SK-N-SH (cell line): ENCODE data around the gene CD99L2. TPM values are rescaled to one million over a fixed set of nuclear protein-coding genes. Genes with fewer than 3 reads are reported as not detected.

Source experiments
- CTCF ChIA-PET: fragments of 300-600, 350-600 bp; formaldehyde crosslinking; extraction: SDS; loops from one replicate; lab custom pipeline; 2021; lab: Yijun Ruan, JAX
- POLR2A ChIA-PET: fragments of 350-600 bp; sonication (Branson Sonifier 250); formaldehyde crosslinking; extraction: SDS; loops from one replicate; lab custom pipeline; 2020; ENCODE audit warnings: antibody characterized with exemption, inconsistent platforms; lab: Yijun Ruan, JAX
- DNase-seq: peaks from one replicate; pipeline ENCODE4 v3.0.0; 2012
- H2AFZ ChIP-seq: fragments of 200-600 bp; sonication (generic); 2 replicates; pipeline ENCODE4 v1.8.1; 2016; ENCODE audit warnings: antibody characterized with exemption, mild to moderate bottlenecking, low read depth
- H3F3A ChIP-seq: fragments of 200-600 bp; sonication (generic); replicated peaks from 2 replicates; pipeline ENCODE3; 2016; ENCODE audit warnings: antibody characterized with exemption, mild to moderate bottlenecking; ENCODE audit not compliant: insufficient read depth
- H3K27ac ChIP-seq, 2 experiments: fragments of 200-500 bp in 1 of 2; fragments of 200-600 bp in 1 of 2; sonication (Bioruptor generic) in 1 of 2; sonication (generic), shearing (Covaris generic) in 1 of 2; 2 replicates each; pipeline versions ENCODE4 v1.5.1 to v1.6.1; 2014 to 2016; ENCODE audit warnings: low read depth in 2 of 2, inconsistent platforms in 1 of 2, low read length in 1 of 2, mild to moderate bottlenecking in 1 of 2, mixed read lengths in 1 of 2
- H3K27me3 ChIP-seq: fragments of 200-600 bp; sonication (generic), shearing (Covaris generic); 2 replicates; pipeline ENCODE4 v1.6.1; 2016; ENCODE audit warnings: mixed run types; ENCODE audit not compliant: insufficient read depth
- H3K36me3 ChIP-seq, 2 experiments: fragments of 200-500 bp in 1 of 2; fragments of 200-600 bp in 1 of 2; sonication (Bioruptor generic) in 1 of 2; sonication (generic) in 1 of 2; replicated peaks in 1 of 2; 2 replicates each; pipeline versions ENCODE3 to v1.5.1; 2014 to 2016; ENCODE audit warnings: low read length in 1 of 2, mild to moderate bottlenecking in 1 of 2; ENCODE audit not compliant: insufficient read depth in 2 of 2, control insufficient read depth in 1 of 2
- H3K4me1 ChIP-seq, 2 experiments: fragments of 200-500 bp in 1 of 2; fragments of 200-600 bp in 1 of 2; sonication (Bioruptor generic) in 1 of 2; sonication (generic), shearing (Covaris generic) in 1 of 2; 2 replicates each; pipeline versions ENCODE4 v1.5.1 to v1.6.1; 2014 to 2016; ENCODE audit warnings: low read depth in 1 of 2, low read length in 1 of 2, mixed run types in 1 of 2; ENCODE audit not compliant: insufficient read depth in 2 of 2, control insufficient read depth in 1 of 2
- H3K4me2 ChIP-seq: fragments of 200-600 bp; sonication (generic), shearing (Covaris generic); 2 replicates; pipeline ENCODE4 v1.6.1; 2017; ENCODE audit warnings: mixed run types
- H3K4me3 ChIP-seq, 2 experiments: fragments of 200-500 bp in 1 of 2; fragments of 200-600 bp in 1 of 2; sonication (Bioruptor generic) in 1 of 2; sonication (generic), shearing (Covaris generic) in 1 of 2; 2 replicates each; pipeline versions ENCODE4 v1.5.1 to v1.8.1; 2014 to 2016; ENCODE audit warnings: low read depth in 2 of 2, inconsistent platforms in 1 of 2, low read length in 1 of 2, mild to moderate bottlenecking in 1 of 2, mixed read lengths in 1 of 2, moderate library complexity in 1 of 2
- H3K79me2 ChIP-seq: fragments of 200-600 bp; sonication (generic); 2 replicates; pipeline ENCODE4 v1.8.1; 2017; ENCODE audit warnings: mild to moderate bottlenecking; ENCODE audit not compliant: insufficient read depth
- H3K9ac ChIP-seq: fragments of 200-600 bp; sonication (generic); 2 replicates; pipeline ENCODE4 v1.6.1; 2017; ENCODE audit warnings: mixed run types
- H3K9me2 ChIP-seq: fragments of 200-600 bp; sonication (generic); 2 replicates; pipeline ENCODE4 v1.6.1; 2017; ENCODE audit warnings: mixed run types
- H3K9me3 ChIP-seq: fragments of 200-600 bp; sonication (generic); 2 replicates; pipeline ENCODE4 v1.6.1; 2017; ENCODE audit warnings: mixed run types, mild to moderate bottlenecking, moderate library complexity
- H4K20me1 ChIP-seq: fragments of 200-600 bp; sonication (generic); 2 replicates; pipeline ENCODE4 v1.6.1; 2017; ENCODE audit warnings: mild to moderate bottlenecking, mixed run types; ENCODE audit not compliant: insufficient read depth
- GABPA ChIP-seq: IDR thresholded peaks from 2 replicates; pipeline ENCODE4 v1.4.0; 2012; ENCODE audit warnings: low read depth, mild to moderate bottlenecking
- MAX ChIP-seq: IDR thresholded peaks from 2 replicates; pipeline ENCODE4 v1.4.0; 2012; ENCODE audit warnings: low read depth
- NFIC ChIP-seq: IDR thresholded peaks from 2 replicates; pipeline ENCODE4 v1.4.0; 2012; ENCODE audit warnings: borderline replicate concordance
- NRF1 ChIP-seq: IDR thresholded peaks from 2 replicates; pipeline ENCODE4 v1.6.1; 2012; ENCODE audit warnings: low read depth, mild to moderate bottlenecking, low read length
- RAD21 ChIP-seq: IDR thresholded peaks from 2 replicates; pipeline ENCODE4 v1.6.1; 2012; ENCODE audit warnings: mild to moderate bottlenecking, low read length
- RCOR1 ChIP-seq: fragments of 150-350 bp; IDR thresholded peaks from 2 replicates; pipeline ENCODE4 v1.6.1; 2017; ENCODE audit warnings: antibody characterized with exemption, low read length
- TEAD4 ChIP-seq: IDR thresholded peaks from 2 replicates; pipeline ENCODE4 v1.4.0; 2012; ENCODE audit warnings: mild to moderate bottlenecking, borderline replicate concordance; ENCODE audit not compliant: insufficient read depth
- WGBS: methylation state at CpG from one replicate; pipeline ENCODE4 v1.1.6; 2017; ENCODE audit warnings: low lambda C conversion rate; 5-methylcytosine and 5-hydroxymethylcytosine counted together
- polyA plus RNA-seq, 3 experiments: library from polyadenylated mRNA; depleted of rRNA; stranded (reverse); fragments of >200 nt; gene quantifications; 2 replicates each; pipeline ENCODE4 v1.2.3, GENCODE V29; 2012
- TF ChIP-seq, protein P1 (sequence below): fragments of 200-600 bp; sonication (generic); IDR thresholded peaks from 2 replicates; pipeline ENCODE4 v1.6.1; 2017; ENCODE audit warnings: antibody characterized with exemption, mild to moderate bottlenecking, moderate library complexity
- TF ChIP-seq, protein P2 (sequence below): fragments of 150-350 bp; IDR thresholded peaks from 2 replicates; pipeline ENCODE4 v1.6.1; 2016; ENCODE audit warnings: mild to moderate bottlenecking, low read depth, low read length

Gene CD99L2
- polyA plus RNA-seq, 1 of the 3 experiments (the other 2 are of a cell fraction): 57.7 TPM

DNA sequence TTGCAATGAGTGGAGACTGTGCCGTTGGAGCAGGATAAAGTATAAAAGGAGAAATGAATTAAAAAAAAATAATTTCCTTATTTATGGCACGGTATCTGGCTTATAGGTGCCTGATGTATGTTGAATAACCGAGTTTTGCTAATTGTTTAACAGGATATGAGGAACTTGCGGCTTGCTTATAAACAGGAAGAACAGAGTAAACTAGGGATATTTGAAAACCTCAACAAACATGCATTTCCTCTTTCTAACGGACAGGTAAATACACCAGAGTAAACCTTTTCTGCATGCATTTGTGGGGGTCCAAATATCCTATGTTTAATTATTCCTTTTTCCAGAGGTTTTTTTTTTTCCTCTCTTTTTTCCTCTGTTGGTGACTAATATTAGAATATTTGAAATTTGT is 168.5 kb downstream of the CD99L2 start:
- Histone ChIP-seq H3F3A (no peaks in the 10 kb centered on the region), H3K27ac (no peak overlapping the region), H3K36me3 (peaks cover 0 to 24% of the 10 kb centered on the region in 2 experiments), H3K27me3 (no peaks in the 10 kb centered on the region), H3K9ac (no peak overlapping the region), H3K9me3 (no peaks in the 10 kb centered on the region), H3K9me2 (no peaks in the 10 kb centered on the region), H3K4me2 (no peak overlapping the region), H3K79me2 (no peaks in the 10 kb centered on the region), H3K4me3 (no peak overlapping the region), H2AFZ (no peak overlapping the region), H4K20me1 (no peaks in the 10 kb centered on the region), H3K4me1 (no peaks in the 10 kb centered on the region)
- TF ChIP-seq MAX (no peak), NFIC (no peak), TEAD4 (no peak)
- TF ChIP-seq, protein P1, sequence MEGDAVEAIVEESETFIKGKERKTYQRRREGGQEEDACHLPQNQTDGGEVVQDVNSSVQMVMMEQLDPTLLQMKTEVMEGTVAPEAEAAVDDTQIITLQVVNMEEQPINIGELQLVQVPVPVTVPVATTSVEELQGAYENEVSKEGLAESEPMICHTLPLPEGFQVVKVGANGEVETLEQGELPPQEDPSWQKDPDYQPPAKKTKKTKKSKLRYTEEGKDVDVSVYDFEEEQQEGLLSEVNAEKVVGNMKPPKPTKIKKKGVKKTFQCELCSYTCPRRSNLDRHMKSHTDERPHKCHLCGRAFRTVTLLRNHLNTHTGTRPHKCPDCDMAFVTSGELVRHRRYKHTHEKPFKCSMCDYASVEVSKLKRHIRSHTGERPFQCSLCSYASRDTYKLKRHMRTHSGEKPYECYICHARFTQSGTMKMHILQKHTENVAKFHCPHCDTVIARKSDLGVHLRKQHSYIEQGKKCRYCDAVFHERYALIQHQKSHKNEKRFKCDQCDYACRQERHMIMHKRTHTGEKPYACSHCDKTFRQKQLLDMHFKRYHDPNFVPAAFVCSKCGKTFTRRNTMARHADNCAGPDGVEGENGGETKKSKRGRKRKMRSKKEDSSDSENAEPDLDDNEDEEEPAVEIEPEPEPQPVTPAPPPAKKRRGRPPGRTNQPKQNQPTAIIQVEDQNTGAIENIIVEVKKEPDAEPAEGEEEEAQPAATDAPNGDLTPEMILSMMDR: no peak
- TF ChIP-seq, protein P2, sequence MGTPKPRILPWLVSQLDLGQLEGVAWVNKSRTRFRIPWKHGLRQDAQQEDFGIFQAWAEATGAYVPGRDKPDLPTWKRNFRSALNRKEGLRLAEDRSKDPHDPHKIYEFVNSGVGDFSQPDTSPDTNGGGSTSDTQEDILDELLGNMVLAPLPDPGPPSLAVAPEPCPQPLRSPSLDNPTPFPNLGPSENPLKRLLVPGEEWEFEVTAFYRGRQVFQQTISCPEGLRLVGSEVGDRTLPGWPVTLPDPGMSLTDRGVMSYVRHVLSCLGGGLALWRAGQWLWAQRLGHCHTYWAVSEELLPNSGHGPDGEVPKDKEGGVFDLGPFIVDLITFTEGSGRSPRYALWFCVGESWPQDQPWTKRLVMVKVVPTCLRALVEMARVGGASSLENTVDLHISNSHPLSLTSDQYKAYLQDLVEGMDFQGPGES: no peak
- ChIA-PET CTCF (interaction anchor here (0.9 kb wide), 1 partner anchor 10 kb away, joined by 3 read pairs; no protein-coding TSS in a partner anchor), POLR2A (no interaction called here)
- 48% methylated on average over 5 of the region's 5 CpGs for WGBS
- DNase-seq: no peak

- no peak for DNase-seq
- ChIA-PET POLR2A (no interaction called here), CTCF (interaction anchor here (0.7 to 2.3 kb wide), 3 partner anchors 11 to 36 kb away, joined by 3 to 6 read pairs (median 5); partner anchors contain the start of gene MTMR1)
- Histone ChIP-seq H3K9me2 (no peaks in the 10 kb centered on the region), H2AFZ (no peak overlapping the region), H3K4me1 (no peaks in the 10 kb centered on the region), H3K4me3 (no peak overlapping the region), H3K36me3 (no peaks in the 10 kb centered on the region), H4K20me1 (no peaks in the 10 kb centered on the region), H3K79me2 (no peaks in the 10 kb centered on the region), H3K9me3 (no peaks in the 10 kb centered on the region), H3K4me2 (no peak overlapping the region), H3K27me3 (no peaks in the 10 kb centered on the region), H3F3A (peaks cover 3% of the 10 kb centered on the region), H3K9ac (no peak overlapping the region), H3K27ac (no peak overlapping the region)
- 65% methylated on average over 4 of the region's 4 CpGs for WGBS
- TF ChIP-seq RCOR1 (no peak), RAD21 (no peak), GABPA (no peak), NRF1 (no peak)
These were observed 178.8 kb downstream of the CD99L2 start for GRCh38 chrX:150719621-150720020.

Other genes starting within 250 kb of the CD99L2 start
- 17.0 and 20.0 TPM in 2 replicates for gene MTMR1, start 205.3 kb downstream of the CD99L2 start, polyA plus RNA-seq (2012; rRNA removed)
- gene HMGB3, start 84.7 kb upstream of the CD99L2 start, polyA plus RNA-seq (2012; rRNA removed): 11.3 and 12.2 TPM in 2 replicates